K562 (cell line): ENCODE measurements around the gene STAT6. TPM values are rescaled to one million over a fixed set of nuclear protein-coding genes. Genes with fewer than 3 reads are reported as not detected.

ENCODE experiments used
- ATAC-seq: fragments of 200-7000 bp; cut with Tn5 transposase; 3 replicates; pipeline ENCODE4 v1.9.1; 2020; ENCODE audit warnings: moderate library complexity
- Bru-seq: library from RNA; stranded (reverse); fragments of 400-500 nt; gene quantifications from one replicate; lab custom pipeline; 2021; lab: Mats Ljungman, UMichigan
- BruChase-seq, 2 experiments: library from RNA; stranded (reverse); fragments of 400-500 nt; gene quantifications; one replicate each; lab custom pipeline; 2021; lab: Mats Ljungman, UMichigan
- BruUV-seq: library from RNA; stranded (reverse); fragments of 400-500 nt; replicated peaks from 2 replicates; lab custom pipeline; 2021; lab: Mats Ljungman, UMichigan
- CTCF ChIA-PET: fragments of 300-600 bp; formaldehyde crosslinking; extraction: SDS; loops from one replicate; lab custom pipeline; 2021; ENCODE audit warnings: low intra/inter-chr PET ratio; lab: Yijun Ruan, JAX
- POLR2A ChIA-PET: fragments of 300-600, 350-650 bp; sonication (Branson Sonifier 250); formaldehyde crosslinking; extraction: SDS; loops from one replicate; lab custom pipeline; 2021; ENCODE audit warnings: antibody characterized with exemption, inconsistent platforms; lab: Yijun Ruan, JAX
- DNase-seq, 4 experiments: peaks; one replicate each; pipeline versions ENCODE4 v3.0.0 to v3.0.0-alpha.2; 2011 to 2018; ENCODE audit warnings: low spot score in 3 of 4, mixed read lengths in 3 of 4; ENCODE audit errors: extremely low read depth in 1 of 4
- FAIRE-seq: peaks from 2 replicates; lab custom pipeline; 2011; peaks lifted over from hg19 to GRCh38; lab: Jason Lieb, UNC
- H2AFZ ChIP-seq: 2 replicates; pipeline ENCODE4 v1.6.0; 2011; ENCODE audit warnings: low read depth, low read length, control low read depth, inconsistent platforms
- H3K27ac ChIP-seq: fragments of 200-600 bp; 3 replicates; pipeline ENCODE4 v1.8.0; 2011; ENCODE audit warnings: low read depth, mild to moderate bottlenecking, control low read depth, inconsistent platforms, low read length, moderate library complexity, mixed read lengths; ENCODE audit errors: extremely low read depth
- H3K27me3 ChIP-seq, 2 experiments: fragments of 300-600 bp in 1 of 2; 2 replicates in 1 of 2; 3 replicates in 1 of 2; pipeline versions ENCODE4 v1.6.0 to v1.8.0; 2011; ENCODE audit warnings: inconsistent platforms in 2 of 2, low read length in 2 of 2, mild to moderate bottlenecking in 1 of 2, mixed read lengths in 1 of 2, moderate library complexity in 1 of 2; ENCODE audit not compliant: control insufficient read depth in 2 of 2, insufficient read depth in 2 of 2
- H3K36me3 ChIP-seq: fragments of 300-600 bp; 3 replicates; pipeline ENCODE4 v1.8.0; 2011; ENCODE audit warnings: mild to moderate bottlenecking, low read length, inconsistent platforms; ENCODE audit not compliant: control insufficient read depth, insufficient read depth
- H3K4me1 ChIP-seq, 2 experiments: fragments of 200-600 bp in 1 of 2; replicated peaks in 1 of 2; 2 replicates in 1 of 2; 3 replicates in 1 of 2; pipeline versions ENCODE4 v1.5.1 to v1.8.0; 2011; ENCODE audit warnings: inconsistent platforms in 2 of 2, low read length in 2 of 2, mild to moderate bottlenecking in 1 of 2, mixed read lengths in 1 of 2, moderate library complexity in 1 of 2; ENCODE audit not compliant: control insufficient read depth in 2 of 2, insufficient read depth in 2 of 2
- H3K4me2 ChIP-seq: 2 replicates; pipeline ENCODE4 v1.6.1; 2011; ENCODE audit warnings: low read length, control low read depth, inconsistent platforms, mixed read lengths; ENCODE audit not compliant: insufficient read depth
- H3K4me3 ChIP-seq: fragments of 200-600 bp; sonication (generic), shearing (Covaris generic); 2 replicates; pipeline ENCODE4 v1.5.1; 2016; ENCODE audit warnings: control low read depth, inconsistent platforms
- H3K79me2 ChIP-seq: fragments of 200-600 bp; 3 replicates; pipeline ENCODE4 v1.8.0; 2011; ENCODE audit warnings: low read length, inconsistent platforms; ENCODE audit not compliant: control insufficient read depth, insufficient read depth
- H3K9ac ChIP-seq, 2 experiments: 2 replicates each; pipeline versions ENCODE4 v1.6.0 to v1.6.1; 2011; ENCODE audit warnings: low read depth in 2 of 2, low read length in 2 of 2, control low read depth in 1 of 2, inconsistent platforms in 1 of 2, mild to moderate bottlenecking in 1 of 2, mixed read lengths in 1 of 2; ENCODE audit not compliant: insufficient read depth in 1 of 2
- H3K9me1 ChIP-seq: one replicate; pipeline ENCODE4 v1.6.0; 2011; ENCODE audit warnings: inconsistent platforms, mild to moderate bottlenecking, low read length, moderate library complexity; ENCODE audit not compliant: control insufficient read depth, insufficient read depth
- H3K9me3 ChIP-seq: replicated peaks from 2 replicates; pipeline ENCODE4 v1.5.1; 2011; ENCODE audit warnings: low read depth, low read length, inconsistent platforms; ENCODE audit not compliant: control insufficient read depth, insufficient read depth
- H4K20me1 ChIP-seq: replicated peaks from 2 replicates; pipeline ENCODE4 v1.6.1; 2011; ENCODE audit warnings: low read length, inconsistent platforms, mixed read lengths; ENCODE audit not compliant: control insufficient read depth, insufficient read depth
- ASH1L ChIP-seq: fragments of 450-650 bp; IDR thresholded peaks from 2 replicates; pipeline ENCODE4 v1.6.1; 2018; ENCODE audit warnings: borderline replicate concordance, mild to moderate bottlenecking, low read depth; ENCODE audit not compliant: partially characterized antibody
- FOXJ2 ChIP-seq: fragments of 200-800 bp; sonication (Bioruptor generic); IDR thresholded peaks from 2 replicates; pipeline ENCODE4 v1.6.1; 2016; ENCODE audit warnings: missing genetic modification characterization, missing compliant biosample characterization
- FOXP1 ChIP-seq: sonication (generic); formaldehyde crosslinking; IDR thresholded peaks from 2 replicates; pipeline ENCODE4 v1.8.0; 2022; ENCODE audit warnings: mild to moderate bottlenecking, missing genetic modification reagents
- HDAC1 ChIP-seq, 2 experiments: fragments of 450-650 bp; IDR thresholded peaks; 2 replicates each; pipeline ENCODE4 v1.6.1; 2016 to 2017; ENCODE audit warnings: inconsistent platforms in 1 of 2, mild to moderate bottlenecking in 1 of 2, moderate library complexity in 1 of 2
- HDGF ChIP-seq: fragments of 450-650 bp; IDR thresholded peaks from 2 replicates; pipeline ENCODE4 v1.6.1; 2016
- HLTF ChIP-seq: fragments of 450-650 bp; IDR thresholded peaks from 2 replicates; pipeline ENCODE4 v1.6.1; 2016
- MECOM ChIP-seq: fragments of 250-450 bp; sonication (Bioruptor Pico); IDR thresholded peaks from 2 replicates; pipeline ENCODE4 v1.8.0; 2022; ENCODE audit warnings: inconsistent platforms
- MTA2 ChIP-seq: fragments of 450-650 bp; IDR thresholded peaks from 2 replicates; pipeline ENCODE4 v1.6.1; 2016; ENCODE audit warnings: low read depth
- PPARD ChIP-seq: fragments of 250-450 bp; sonication (Bioruptor Pico); IDR thresholded peaks from 2 replicates; pipeline ENCODE4 v1.8.0; 2022; ENCODE audit warnings: inconsistent platforms, mild to moderate bottlenecking, moderate library complexity
- ZEB2 ChIP-seq: fragments of 450-650 bp; IDR thresholded peaks from 2 replicates; pipeline ENCODE4 v1.6.1; 2016
- ZNF668 ChIP-seq: fragments of 250-450 bp; sonication (Bioruptor Pico); IDR thresholded peaks from 2 replicates; pipeline ENCODE4 v1.8.0; 2022; ENCODE audit warnings: mild to moderate bottlenecking, inconsistent platforms
- WGBS: fragments of 100-300 bp; shearing (Covaris generic); methylation state at CpG from one replicate; pipeline ENCODE4 v1.1.6; 2016; ENCODE audit warnings: low coverage, mixed read lengths; ENCODE audit not compliant: insufficient coverage; ENCODE audit errors: missing lambda C conversion rate; 5-methylcytosine and 5-hydroxymethylcytosine counted together
- in situ Hi-C: fragments of 300-500 bp; cut with MboI; formaldehyde crosslinking; loops from 4 replicates; pipeline ENCODE4 v1.15.0; 2018; ENCODE audit warnings: inconsistent platforms, mixed read lengths
- intact Hi-C: fragments of 100-400 bp; cut with micrococcal nuclease; formaldehyde crosslinking; loops from 2 replicates; pipeline ENCODE4 v1.14.2; 2022
- long read RNA-seq, 3 experiments: library from polyadenylated mRNA in 2 of 3; library from RNA in 1 of 3; unstranded in 2 of 3; stranded (forward) in 1 of 3; transcript quantifications; one replicate each; pipeline ENCODE4 v2.0.0, GENCODE V29; 2019 to 2022
- polyA minus RNA-seq, 3 experiments: library from RNA; depleted of rRNA, polyadenylated mRNA; stranded (reverse); fragments of >200 nt; gene quantifications; 2 replicates each; pipeline ENCODE4 v1.2.3, GENCODE V29; 2011
- polyA plus RNA-seq, 8 experiments: library from polyadenylated mRNA; depleted of rRNA in 4 of 8; stranded (reverse) in 5 of 8; unstranded in 3 of 8; fragments of >200 nt; fragmentation: Nextera tagmentation in 2 of 8; fragmentation: Illumina TruSeq in 1 of 8; extraction: Ambion mirVana in 2 of 8; extraction: Trizol in 1 of 8; gene quantifications; 2 replicates each; pipeline versions ENCODE4 v1.2.1 to v1.2.3, GENCODE V29; 2011 to 2014; ENCODE audit warnings: inconsistent platforms in 1 of 8, missing spikeins in 1 of 8
- total RNA-seq, 7 experiments: library from RNA; depleted of rRNA in 6 of 7; stranded (reverse); fragments of >200 nt in 6 of 7; fragmentation: Illumina TruSeq in 2 of 7; extraction: Trizol in 2 of 7; gene quantifications; 2 replicates each; pipeline versions ENCODE4 v1.2.1 to v1.2.3, GENCODE V29; 2011 to 2021; ENCODE audit warnings: low replicate concordance in 1 of 7
- TF ChIP-seq, protein P1 (sequence below): fragments of 200-800 bp; sonication (Bioruptor generic); IDR thresholded peaks from 2 replicates; pipeline ENCODE4 v1.6.1; 2017; ENCODE audit warnings: missing genetic modification characterization, missing compliant biosample characterization

The STAT6 gene, protein sequence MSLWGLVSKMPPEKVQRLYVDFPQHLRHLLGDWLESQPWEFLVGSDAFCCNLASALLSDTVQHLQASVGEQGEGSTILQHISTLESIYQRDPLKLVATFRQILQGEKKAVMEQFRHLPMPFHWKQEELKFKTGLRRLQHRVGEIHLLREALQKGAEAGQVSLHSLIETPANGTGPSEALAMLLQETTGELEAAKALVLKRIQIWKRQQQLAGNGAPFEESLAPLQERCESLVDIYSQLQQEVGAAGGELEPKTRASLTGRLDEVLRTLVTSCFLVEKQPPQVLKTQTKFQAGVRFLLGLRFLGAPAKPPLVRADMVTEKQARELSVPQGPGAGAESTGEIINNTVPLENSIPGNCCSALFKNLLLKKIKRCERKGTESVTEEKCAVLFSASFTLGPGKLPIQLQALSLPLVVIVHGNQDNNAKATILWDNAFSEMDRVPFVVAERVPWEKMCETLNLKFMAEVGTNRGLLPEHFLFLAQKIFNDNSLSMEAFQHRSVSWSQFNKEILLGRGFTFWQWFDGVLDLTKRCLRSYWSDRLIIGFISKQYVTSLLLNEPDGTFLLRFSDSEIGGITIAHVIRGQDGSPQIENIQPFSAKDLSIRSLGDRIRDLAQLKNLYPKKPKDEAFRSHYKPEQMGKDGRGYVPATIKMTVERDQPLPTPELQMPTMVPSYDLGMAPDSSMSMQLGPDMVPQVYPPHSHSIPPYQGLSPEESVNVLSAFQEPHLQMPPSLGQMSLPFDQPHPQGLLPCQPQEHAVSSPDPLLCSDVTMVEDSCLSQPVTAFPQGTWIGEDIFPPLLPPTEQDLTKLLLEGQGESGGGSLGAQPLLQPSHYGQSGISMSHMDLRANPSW
- 105 and 231 TPM in 2 replicates for total RNA-seq (2011; cell fraction: chromatin; rRNA removed; ENCODE audit: low replicate concordance)
- 112 and 138 TPM in 2 replicates for total RNA-seq (2011; cell fraction: nucleolus; rRNA removed)
- total RNA-seq (2011; cell fraction: nucleoplasm; rRNA removed), result 110 and 156 TPM in 2 replicates
- total RNA-seq (2014; rRNA removed) (20.8 and 28.2 TPM in 2 replicates), total RNA-seq (2014; rRNA removed; fragmentation: Illumina TruSeq; extraction: Trizol) (17.1 and 18.6 TPM in 2 replicates), total RNA-seq (2015; rRNA removed; fragmentation: Illumina TruSeq; extraction: Trizol) (24.9 and 26.5 TPM in 2 replicates), total RNA-seq (2021) (32.7 and 38.4 TPM in 2 replicates), polyA plus RNA-seq (2011; rRNA removed) (40.1 and 60.0 TPM in 2 replicates), polyA plus RNA-seq (2014; fragmentation: Illumina TruSeq; extraction: Trizol) (48.2 and 49.5 TPM in 2 replicates), polyA plus RNA-seq (2014; fragmentation: Nextera tagmentation; extraction: Ambion mirVana) (1 to 10 TPM; 2.4 to 4.3 TPM), polyA plus RNA-seq (2014; rRNA removed) (37.9 and 38.4 TPM in 2 replicates), polyA minus RNA-seq (2011; rRNA and poly(A)+ RNA removed) (25.6 and 31.5 TPM in 2 replicates), Bru-seq, nascent RNA (percentile 61 among the genes with signal in this experiment), BruChase-seq, experiment 1, labeled RNA remaining after a 2-hour chase (percentile 50 among the genes with signal in this experiment), BruChase-seq, experiment 2, labeled RNA remaining after a 6-hour chase (percentile 52 among the genes with signal in this experiment)
- 48.3 and 61.6 TPM in 2 replicates for polyA plus RNA-seq (2011; cell fraction: cytosol; rRNA removed)
- polyA plus RNA-seq (2011; cell fraction: nucleus; rRNA removed), result 178 and 185 TPM in 2 replicates
- 44.3 and 71.7 TPM in 2 replicates for polyA plus RNA-seq (2012)
- 18.7 and 19.9 TPM in 2 replicates for polyA minus RNA-seq (2011; cell fraction: cytosol; rRNA and poly(A)+ RNA removed)
- polyA minus RNA-seq (2011; cell fraction: nucleus; rRNA and poly(A)+ RNA removed), result 30.0 and 42.1 TPM in 2 replicates
- long read RNA-seq, experiment 1, partial matches to known transcripts, result 16 of 42 reads
- long read RNA-seq, experiment 1, other reads (novel, unspliced or antisense), result 22 of 42 reads
- long read RNA-seq, experiment 2, full-length matches to known transcripts, result 8 of 24 reads
- long read RNA-seq, experiment 2, partial matches to known transcripts, result 13 of 24 reads
- long read RNA-seq, experiment 2, other reads (novel, unspliced or antisense), result 3 of 24 reads
- long read RNA-seq, experiment 3, partial matches to known transcripts, result 1 of 2 reads
- long read RNA-seq, experiment 3, other reads (novel, unspliced or antisense), result 1 of 2 reads

- ATAC-seq (peak; percentile 81), FAIRE-seq (no peak), DNase-seq (peak; percentile 66 to 86 (median 70))
- peak within 1 kb of the TSS; percentile 97 for H3K4me2 ChIP-seq
- H4K20me1 ChIP-seq, result no peaks in the 10 kb centered on the region
- H3K4me3 ChIP-seq, result peak within 1 kb of the TSS; percentile 48
- H3K9me1 ChIP-seq, result no peaks in the 10 kb centered on the region
- H3K27me3 ChIP-seq, result no peaks in the 10 kb centered on the region
- WGBS, result 0% methylated on average over 4 of the region's 13 CpGs
- H3K36me3 ChIP-seq, result peaks cover 10% of the 10 kb centered on the region; the same call in 2 of the 3 replicates
- H3K9ac ChIP-seq, result peak within 1 kb of the TSS; percentile 81 to 92
- peak within 1 kb of the TSS; percentile 91 for H3K27ac ChIP-seq
- peaks cover 23 to 30% of the 10 kb centered on the region in 2 experiments; a peak in 4 of 5 replicates for H3K4me1 ChIP-seq
- in situ Hi-C loops, result loop anchor here (5.0 kb wide), 2 partner anchors 44 to 104 kb away; partner anchors contain the start of gene ZBTB39
- ChIA-PET POLR2A (interaction anchor here (0.6 to 2.5 kb wide), 25 partner anchors 10 to 386 kb away, joined by 3 to 32 read pairs (median 4); partner anchors contain the start of genes NAB2, NACA and NEMP1), CTCF (interaction anchor here (2.0 to 3.4 kb wide), 3 partner anchors 40 to 103 kb away, joined by 5 to 73 read pairs (median 13); no protein-coding TSS in a partner anchor)
- peak within 1 kb of the TSS; percentile 93 for H2AFZ ChIP-seq
- intact Hi-C loops, result loop anchor here (1.0 to 5.0 kb wide), 2 partner anchors 23 to 269 kb away; no protein-coding TSS in a partner anchor
- BruUV-seq, result no TSS peak
- H3K9me3 ChIP-seq, result no peaks in the 10 kb centered on the region
- peaks cover 12% of the 10 kb centered on the region; the same call in 2 of the 3 replicates for H3K79me2 ChIP-seq
- TF ChIP-seq MECOM (CRISPR knock-in tag) (no peak), ZEB2 (peak; percentile 61; the same call in 1 of the 2 replicates), HDAC1 (IDR thresholded peaks at IDR 0.05) (peak in 1 of 2 experiments; percentile 81; a peak in 2 of 4 replicates), ZNF668 (no peak), FOXJ2 (no peak), HDGF (peak; percentile 83; the same call in 1 of the 2 replicates), HLTF (peak; percentile 96), FOXP1 (CRISPR knock-in tag) (peak; percentile 45; the same call in 1 of the 2 replicates), ASH1L (peak; percentile 55), PPARD (CRISPR knock-in tag) (no peak), MTA2 (peak; percentile 36; the same call in 1 of the 2 replicates)
- TF ChIP-seq, protein P1, sequence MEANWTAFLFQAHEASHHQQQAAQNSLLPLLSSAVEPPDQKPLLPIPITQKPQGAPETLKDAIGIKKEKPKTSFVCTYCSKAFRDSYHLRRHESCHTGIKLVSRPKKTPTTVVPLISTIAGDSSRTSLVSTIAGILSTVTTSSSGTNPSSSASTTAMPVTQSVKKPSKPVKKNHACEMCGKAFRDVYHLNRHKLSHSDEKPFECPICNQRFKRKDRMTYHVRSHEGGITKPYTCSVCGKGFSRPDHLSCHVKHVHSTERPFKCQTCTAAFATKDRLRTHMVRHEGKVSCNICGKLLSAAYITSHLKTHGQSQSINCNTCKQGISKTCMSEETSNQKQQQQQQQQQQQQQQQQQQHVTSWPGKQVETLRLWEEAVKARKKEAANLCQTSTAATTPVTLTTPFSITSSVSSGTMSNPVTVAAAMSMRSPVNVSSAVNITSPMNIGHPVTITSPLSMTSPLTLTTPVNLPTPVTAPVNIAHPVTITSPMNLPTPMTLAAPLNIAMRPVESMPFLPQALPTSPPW (CRISPR knock-in tag), result peak; percentile 53; the same call in 1 of the 2 replicates
These were observed at the start of gene STAT6 for GRCh38 chr12:57111031-57111734. Gene STAT6 (minus strand): TSS chr12:57111362. CDS start chr12:57108278, 3,084 bp downstream.
